Erythroblast (primary cell): Measurements from ENCODE around the gene NEK2.

Source experiments
- GATA1 ChIP-seq: IDR thresholded peaks from 2 replicates; pipeline ENCODE4 v1.6.1; 2011; ENCODE audit warnings: low read depth, mild to moderate bottlenecking, control low read depth, low read length, moderate library complexity
- POLR2A ChIP-seq: IDR thresholded peaks from 2 replicates; pipeline ENCODE4 v1.6.1; 2011; ENCODE audit warnings: mild to moderate bottlenecking, low read length

DNA sequence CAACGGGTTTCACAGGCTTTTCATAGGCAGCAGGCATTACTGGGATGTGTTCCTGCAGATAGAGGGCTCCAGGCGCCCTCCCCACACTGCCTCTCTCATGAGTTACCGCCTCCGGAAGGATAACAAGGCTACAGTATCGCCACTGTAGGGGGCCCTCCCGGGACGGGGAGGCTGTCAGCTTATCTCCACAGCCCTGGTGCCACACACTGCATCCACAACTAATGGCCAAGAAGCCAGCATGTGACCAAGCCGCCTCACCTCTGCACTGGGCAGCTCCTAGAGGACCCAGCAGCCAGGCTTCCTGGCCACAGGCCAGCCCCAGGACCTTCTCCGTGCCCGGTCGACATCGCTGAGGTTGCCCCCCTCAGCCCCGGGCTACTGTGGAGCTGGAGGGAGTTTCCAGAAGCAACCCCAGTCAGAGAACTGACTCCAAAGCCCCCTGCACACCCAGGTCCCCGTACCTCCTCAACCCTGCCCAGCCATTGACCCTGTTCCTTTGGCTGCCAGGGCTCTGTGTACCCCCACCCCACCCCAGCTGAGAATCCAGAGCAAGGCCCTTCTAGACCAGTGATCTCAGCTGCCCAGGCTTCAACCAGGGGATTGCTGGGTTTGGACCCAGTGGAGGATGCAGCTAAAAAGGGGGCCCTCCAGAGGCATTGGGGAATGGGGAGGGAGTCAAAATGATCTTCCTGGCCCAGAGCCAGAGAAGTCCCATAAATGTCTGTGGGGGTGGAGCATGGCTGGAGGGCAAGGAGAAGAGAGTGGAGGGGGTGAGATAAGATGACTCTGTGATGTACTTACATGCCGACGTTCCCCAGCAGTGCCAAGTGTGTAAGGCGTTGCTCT is 45.0 kb downstream of the NEK2 start:
- TF ChIP-seq POLR2A (peak; percentile 25), GATA1 (peak; percentile 60)
